Left kidney (tissue), 2 donors: ENCODE measurements around the gene RACGAP1. TPM values are rescaled to one million over a fixed set of nuclear protein-coding genes. Genes with fewer than 3 reads are reported as not detected.

ENCODE experiments used
- DNase-seq: peaks from one replicate; pipeline ENCODE4 v3.0.0-alpha.2; 2013
- polyA plus RNA-seq: library from polyadenylated mRNA; unstranded; fragments of 120-200 nt; gene quantifications from one replicate; pipeline ENCODE4 v1.2.1, GENCODE V29; 2013; ENCODE audit not compliant: insufficient read length

The RACGAP1 gene
- polyA plus RNA-seq, 1 donor, result 70.8 TPM

GRCh38 chr12:49955899-49956662, 69.2 kb downstream of the RACGAP1 start:
- no peak for DNase-seq

GRCh38 chr12:49954863-49955830, 70.1 kb downstream of the RACGAP1 start:
- DNase-seq, result no peak

- peak; percentile 43 for DNase-seq
Measured at GRCh38 chr12:49953961-49954846, 71.1 kb downstream of the RACGAP1 start.

DNA sequence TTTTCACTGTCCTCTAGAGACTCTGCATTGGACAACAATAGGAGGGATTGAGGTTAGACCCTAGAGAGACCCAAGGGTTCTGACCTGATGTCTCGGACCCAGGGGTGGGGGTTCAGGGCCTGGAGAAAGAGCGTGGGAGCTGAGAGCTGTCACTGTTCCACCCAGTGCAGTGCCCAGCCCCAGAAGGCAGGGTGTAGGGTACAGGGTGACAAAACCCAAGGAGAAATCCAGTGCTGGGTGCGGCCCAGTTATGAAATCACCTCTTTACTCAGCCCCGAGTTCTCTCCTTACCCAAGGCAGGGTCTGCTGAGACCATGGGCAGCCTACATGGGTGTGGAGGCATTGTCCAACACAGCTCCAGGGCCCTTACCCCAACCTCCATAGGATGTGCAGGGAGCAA, 72.1 kb downstream of the RACGAP1 start:
- DNase-seq, result no peak

DNA sequence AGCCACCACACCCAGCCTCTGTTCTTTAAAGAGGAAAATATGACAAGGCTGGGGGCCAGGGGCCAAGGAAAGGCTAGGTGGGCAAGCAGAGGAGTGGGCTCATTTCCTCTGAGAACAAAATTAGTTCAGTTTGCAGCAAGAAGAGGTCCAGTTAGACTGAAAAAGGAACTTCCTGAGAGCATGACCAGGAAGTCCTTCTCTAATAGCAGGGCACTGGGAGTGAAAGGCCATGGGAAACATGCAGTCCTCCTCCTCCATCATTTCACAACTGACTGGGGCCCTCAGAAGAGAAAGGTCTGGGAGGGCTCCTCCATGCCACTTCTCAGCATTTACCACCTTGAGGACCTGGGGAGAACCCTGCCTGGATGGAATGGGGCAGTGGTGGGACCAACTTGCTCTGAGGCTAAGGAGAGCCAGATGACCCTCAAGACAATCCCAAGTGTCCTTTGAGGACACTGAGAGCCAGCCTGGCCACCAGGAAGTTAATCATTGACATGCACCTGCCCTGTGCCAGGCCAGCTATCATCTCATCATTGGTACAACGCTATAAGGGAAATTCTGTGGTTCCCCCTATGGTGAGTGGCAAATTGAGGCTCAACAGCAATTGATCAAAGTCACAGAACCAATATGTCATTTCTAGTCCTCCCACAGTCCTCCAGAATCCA, 72.8 kb downstream of the RACGAP1 start:
- DNase-seq, result no peak

DNA sequence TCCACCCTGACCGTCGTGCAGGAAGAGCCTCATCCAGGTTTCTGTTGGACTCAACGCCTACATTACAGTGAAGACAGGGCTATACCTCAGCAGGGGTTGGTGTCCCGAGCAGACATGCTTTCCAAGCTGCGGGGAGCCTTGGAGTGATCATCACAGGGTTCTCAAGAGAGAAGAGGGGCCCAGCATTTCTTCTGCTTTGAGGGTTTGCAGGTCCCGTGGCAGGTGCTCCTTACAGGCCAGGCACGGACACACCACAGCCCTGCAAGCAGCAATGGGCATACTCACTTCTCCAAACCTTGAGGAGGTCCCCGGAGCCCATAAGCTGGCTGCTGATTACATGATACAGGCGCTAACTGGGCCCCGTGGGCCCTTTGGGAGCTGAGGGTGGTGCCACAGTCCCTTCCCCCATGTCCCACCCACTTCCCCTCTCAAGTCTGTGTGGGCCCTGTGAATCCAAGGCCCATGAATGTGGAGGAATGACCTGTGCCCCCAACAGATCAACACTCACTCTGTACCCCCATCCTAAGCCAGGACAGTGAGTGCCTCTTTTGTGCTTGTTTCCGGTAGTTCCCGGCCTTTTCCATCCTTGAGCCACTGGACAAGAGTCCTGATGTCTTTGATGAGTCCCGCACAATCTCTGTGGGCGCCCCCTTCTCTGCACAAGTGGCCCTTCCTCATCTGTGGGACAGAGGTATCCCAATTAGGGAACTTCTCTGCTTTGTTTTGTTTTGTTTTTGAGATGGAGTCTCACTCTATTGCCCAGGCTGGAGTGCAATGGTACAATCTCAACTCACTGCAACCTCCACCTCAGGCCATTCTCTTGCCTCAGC, 73.7 kb downstream of the RACGAP1 start:
- no peak for DNase-seq

- DNase-seq, result no peak
Measured at GRCh38 chr12:49950273-49951251, 74.7 kb downstream of the RACGAP1 start, which contains the start of gene AQP2. AQP2 (plus strand) TSS chr12:49950737; CDS start chr12:49950831, 94 bp downstream.

GRCh38 chr12:49949866-49950265, 75.4 kb downstream of the RACGAP1 start:
- DNase-seq, result no peak

GRCh38 chr12:49948866-49949845, 76.1 kb downstream of the RACGAP1 start:
- DNase-seq, result no peak

DNA sequence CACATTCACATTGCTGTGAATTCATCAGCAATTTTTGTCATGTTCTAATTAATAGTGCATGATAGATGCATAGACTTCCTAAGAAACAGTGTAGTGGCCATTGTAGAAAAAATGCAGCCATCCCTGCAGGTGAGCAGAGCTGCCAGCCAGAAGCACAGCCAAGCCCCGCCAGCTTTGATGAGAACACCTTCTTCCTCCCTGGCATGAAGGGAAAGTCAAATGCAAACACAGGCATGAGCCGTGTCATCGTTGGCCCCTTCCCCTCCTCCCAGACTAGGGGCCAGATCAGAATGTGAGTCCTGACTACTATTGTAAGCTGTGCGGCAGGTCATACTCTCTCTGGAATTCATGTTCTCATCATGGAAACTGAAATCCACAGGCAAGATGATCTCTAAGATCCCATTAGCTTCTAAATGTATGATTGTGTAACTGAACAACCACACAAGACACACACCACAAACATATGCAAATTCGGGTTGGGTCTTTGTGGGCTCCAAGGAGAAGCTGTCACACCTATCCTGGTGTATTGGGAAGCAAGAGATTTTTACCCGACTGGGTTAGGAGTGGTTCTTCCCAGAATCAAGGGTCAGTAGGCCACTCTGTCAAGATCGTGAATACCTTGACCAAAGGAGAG, 77.6 kb downstream of the RACGAP1 start:
- DNase-seq, result no peak

GRCh38 chr12:49946497-49946896, 78.8 kb downstream of the RACGAP1 start:
- no peak for DNase-seq

- no peak for DNase-seq
Measured at GRCh38 chr12:49946086-49946485, 79.2 kb downstream of the RACGAP1 start.

DNA sequence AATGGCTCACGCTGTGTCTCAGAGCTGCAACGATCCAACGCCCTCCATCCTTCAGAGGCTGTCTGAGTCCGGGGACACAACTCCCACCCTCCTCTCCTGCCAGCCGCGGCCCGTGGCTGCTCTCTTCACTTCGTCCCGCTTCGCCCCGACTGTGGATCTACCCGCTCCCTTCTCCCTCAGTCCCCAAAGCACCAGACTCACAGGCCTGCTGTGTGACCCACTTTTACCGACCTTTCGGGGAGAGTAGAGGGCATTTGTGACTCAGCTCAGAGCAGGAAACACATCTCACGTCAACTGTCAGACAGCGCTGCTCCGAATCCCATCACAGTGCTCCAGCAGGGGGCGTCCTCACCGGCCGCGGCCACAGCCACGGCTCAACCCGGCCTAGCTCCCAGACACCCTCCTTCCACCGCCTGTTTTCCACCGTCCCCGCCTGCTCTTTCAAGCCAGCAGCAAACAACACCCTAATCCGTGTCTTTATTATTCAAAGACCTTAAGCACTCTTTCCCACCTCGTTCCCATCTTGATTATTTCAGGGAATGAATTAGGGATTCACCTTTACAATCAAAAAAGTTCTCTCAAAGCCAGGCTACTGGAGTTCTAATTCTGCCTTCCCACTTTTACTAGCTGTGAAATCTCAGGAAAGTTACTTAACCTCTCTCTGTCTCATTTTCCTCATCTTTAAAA, 79.8 kb downstream of the RACGAP1 start:
- peak; percentile 67 for DNase-seq

- no peak for DNase-seq
Measured at GRCh38 chr12:49944718-49945117, 80.6 kb downstream of the RACGAP1 start.

GRCh38 chr12:49944046-49944445, 81.2 kb downstream of the RACGAP1 start:
- no peak for DNase-seq

DNA sequence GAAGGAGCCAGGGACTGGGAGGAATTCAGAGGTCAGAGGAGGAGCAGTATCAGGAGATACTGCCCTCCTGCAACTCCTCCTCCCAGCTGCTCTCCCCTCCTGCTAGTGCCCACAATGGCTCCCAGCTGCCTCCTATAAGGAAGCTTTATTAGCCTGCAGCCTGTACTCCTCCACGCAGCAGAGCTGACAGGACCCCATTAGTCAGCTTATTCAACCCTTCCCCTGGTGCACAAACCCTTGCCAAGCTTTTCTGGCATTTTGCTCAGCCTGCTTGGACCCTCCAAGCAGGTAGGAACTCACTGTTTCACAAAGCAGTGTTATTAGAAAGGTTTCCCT, 81.7 kb downstream of the RACGAP1 start:
- DNase-seq, result no peak
